Gastrocnemius medialis (tissue), 4 donors: ENCODE measurements around the gene COL23A1.

Source experiments
- CTCF ChIP-seq, 5 experiments: fragments of 450-650 bp in 3 of 5; fragments of 200-600 bp in 2 of 5; sonication (generic) in 2 of 5; IDR thresholded peaks in 4 of 5; conservative IDR thresholded peaks in 1 of 5; 1 replicate in 4 of 5; 2 replicates in 1 of 5; pipeline ENCODE4 v1.5.1; 2016 to 2019; ENCODE audit warnings: antibody characterized with exemption in 5 of 5, mild to moderate bottlenecking in 3 of 5, moderate library complexity in 3 of 5
- POLR2A ChIP-seq, 2 donors: fragments of 450-650 bp; IDR thresholded peaks; one replicate each; pipeline ENCODE4 v1.6.1; 2017; ENCODE audit warnings: antibody characterized with exemption in 2 of 2, mild to moderate bottlenecking in 2 of 2, moderate library complexity in 2 of 2

GRCh38 chr5:178235588-178235974 lies 354.6 kb downstream of the COL23A1 start:
- no peak for TF ChIP-seq CTCF (IDR thresholded peaks at IDR 0.05 in 4 of 5, conservative IDR thresholded peaks at IDR 0.05 in 1 of 5)
- no peak for TF ChIP-seq POLR2A (IDR thresholded peaks at IDR 0.05)
